Measurements from ENCODE around the gene TNIP2.

GRCh38 chr4:2714918-2715317 is 41.2 kb downstream of the TNIP2 start:
- TF ChIP-seq, protein P1, sequence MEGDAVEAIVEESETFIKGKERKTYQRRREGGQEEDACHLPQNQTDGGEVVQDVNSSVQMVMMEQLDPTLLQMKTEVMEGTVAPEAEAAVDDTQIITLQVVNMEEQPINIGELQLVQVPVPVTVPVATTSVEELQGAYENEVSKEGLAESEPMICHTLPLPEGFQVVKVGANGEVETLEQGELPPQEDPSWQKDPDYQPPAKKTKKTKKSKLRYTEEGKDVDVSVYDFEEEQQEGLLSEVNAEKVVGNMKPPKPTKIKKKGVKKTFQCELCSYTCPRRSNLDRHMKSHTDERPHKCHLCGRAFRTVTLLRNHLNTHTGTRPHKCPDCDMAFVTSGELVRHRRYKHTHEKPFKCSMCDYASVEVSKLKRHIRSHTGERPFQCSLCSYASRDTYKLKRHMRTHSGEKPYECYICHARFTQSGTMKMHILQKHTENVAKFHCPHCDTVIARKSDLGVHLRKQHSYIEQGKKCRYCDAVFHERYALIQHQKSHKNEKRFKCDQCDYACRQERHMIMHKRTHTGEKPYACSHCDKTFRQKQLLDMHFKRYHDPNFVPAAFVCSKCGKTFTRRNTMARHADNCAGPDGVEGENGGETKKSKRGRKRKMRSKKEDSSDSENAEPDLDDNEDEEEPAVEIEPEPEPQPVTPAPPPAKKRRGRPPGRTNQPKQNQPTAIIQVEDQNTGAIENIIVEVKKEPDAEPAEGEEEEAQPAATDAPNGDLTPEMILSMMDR (IDR thresholded peaks at IDR 0.05; ENCODE audit: low read depth, low read length) = no peak
- TF ChIP-seq EZH2phosphoT487 (IDR thresholded peaks at IDR 0.05; ENCODE audit: low read depth) = no peak

Measured in OCI-LY3 (cell line).